Fibroblast of skin of back (primary cell): Measurements from ENCODE around the gene FIBCD1.
A peak's percentile ranks its signal among the peaks of the same experiment; 100 is the strongest.
"Not testable (repeated sequence)": the region's sequence is repeated elsewhere in the genome, so short reads cannot be mapped to it uniquely, and the experiment has no call there.

Source experiments
- DNase-seq: peaks from one replicate; pipeline ENCODE4 v3.0.0-alpha.2; 2013

FIBCD1 gene

GRCh38 chr9:130921300-130921988 is 17.6 kb downstream of the FIBCD1 start:
- no peak for DNase-seq

GRCh38 chr9:130920762-130921299 is 18.2 kb downstream of the FIBCD1 start:
- DNase-seq: no peak

- DNase-seq: no peak
These were observed 18.8 kb downstream of the FIBCD1 start for GRCh38 chr9:130920233-130920632.

- no peak for DNase-seq
These were observed 19.4 kb downstream of the FIBCD1 start for GRCh38 chr9:130919559-130920145.

GRCh38 chr9:130918826-130919558 is 20.1 kb downstream of the FIBCD1 start:
- no peak for DNase-seq

- no peak for DNase-seq
These were observed 20.8 kb downstream of the FIBCD1 start for GRCh38 chr9:130918101-130918825.

GRCh38 chr9:130917168-130917960 is 21.7 kb downstream of the FIBCD1 start:
- DNase-seq: no peak

GRCh38 chr9:130915096-130915447 is 24.0 kb downstream of the FIBCD1 start:
- no peak for DNase-seq

GRCh38 chr9:130914417-130915095 is 24.5 kb downstream of the FIBCD1 start:
- no peak for DNase-seq

- no peak for DNase-seq
These were observed 25.2 kb downstream of the FIBCD1 start for GRCh38 chr9:130913599-130914416.

GRCh38 chr9:130912932-130913598 is 26.0 kb downstream of the FIBCD1 start:
- DNase-seq: peak; percentile 56

- DNase-seq: no peak
These were observed 27.6 kb downstream of the FIBCD1 start for GRCh38 chr9:130911254-130912049.

GRCh38 chr9:130910670-130911069 is 28.4 kb downstream of the FIBCD1 start:
- DNase-seq: not testable (repeated sequence)

- not testable (repeated sequence) for DNase-seq
These were observed 29.0 kb downstream of the FIBCD1 start for GRCh38 chr9:130910041-130910440.

GRCh38 chr9:130908878-130909355 is 30.1 kb downstream of the FIBCD1 start:
- DNase-seq: no peak

GRCh38 chr9:130908146-130908877 is 30.7 kb downstream of the FIBCD1 start:
- DNase-seq: no peak

- no peak for DNase-seq
These were observed 32.2 kb downstream of the FIBCD1 start for GRCh38 chr9:130906735-130907416.
